ENCODE results near the gene CAPN2. TPM values are rescaled to one million over a fixed set of nuclear protein-coding genes. Genes with fewer than 3 reads are reported as not detected.

The CAPN2 gene
- total RNA-seq, 1 donor from 2014 or later = 391 TPM

- no peaks in the 10 kb centered on the region for H3K27me3 ChIP-seq (ENCODE audit: insufficient read depth, low read length)
- H3K4me1 ChIP-seq (ENCODE audit: insufficient read depth, low read length) = peaks cover 78% of the 10 kb centered on the region
- FAIRE-seq (no peak), DNase-seq (ENCODE audit: low read depth) (no peak)
- TF ChIP-seq EZH2 (IDR thresholded peaks at IDR 0.05; ENCODE audit: insufficient read depth, low read length) (no peak), CTCF (IDR thresholded peaks at IDR 0.05; ENCODE audit: insufficient read depth, low read depth, low read length) (no peak)
- no peak overlapping the region for H2AFZ ChIP-seq (ENCODE audit: low read depth, low read length)
- no peaks in the 10 kb centered on the region for H3K9me3 Mint-ChIP-seq (ENCODE audit: unreplicated experiment)
- H3K9me3 ChIP-seq (ENCODE audit: insufficient read depth, low read depth, low read length) = no peaks in the 10 kb centered on the region
- H3K27ac ChIP-seq (ENCODE audit: low read depth, low read length) = peak overlapping the region; percentile 95
- peak overlapping the region; percentile 97 for H3K9ac ChIP-seq (ENCODE audit: low read length)
- peak overlapping the region; percentile 86 for H3K4me3 Mint-ChIP-seq (ENCODE audit: unreplicated experiment)
- peaks cover 75% of the 10 kb centered on the region for H3K4me1 Mint-ChIP-seq (ENCODE audit: low read depth, unreplicated experiment)
- peak overlapping the region; percentile 98 for H3K4me3 ChIP-seq (ENCODE audit: insufficient read depth, low read depth, low read length)
- peak overlapping the region; percentile 15 for H3K27ac Mint-ChIP-seq (ENCODE audit: unreplicated experiment)
- H3K4me2 ChIP-seq (ENCODE audit: low read length) = peak overlapping the region; percentile 96
- H3K36me3 Mint-ChIP-seq (ENCODE audit: low read depth, unreplicated experiment) = peaks cover 45% of the 10 kb centered on the region
- H4K20me1 ChIP-seq (ENCODE audit: insufficient read depth, low read length) = peaks cover 78% of the 10 kb centered on the region
- no peaks in the 10 kb centered on the region for H3K27me3 Mint-ChIP-seq (ENCODE audit: low read depth, unreplicated experiment)
- peaks cover 40% of the 10 kb centered on the region for H3K36me3 ChIP-seq (ENCODE audit: insufficient read depth, low read length)
- H3K79me2 ChIP-seq (ENCODE audit: insufficient read depth, low read length) = peaks cover 96% of the 10 kb centered on the region
Measured at GRCh38 chr1:223716302-223716862, 4.0 kb downstream of the CAPN2 start.

- H3K9me3 ChIP-seq (ENCODE audit: insufficient read depth, low read depth, low read length) = no peaks in the 10 kb centered on the region
- H3K27me3 Mint-ChIP-seq (ENCODE audit: low read depth, unreplicated experiment) = no peaks in the 10 kb centered on the region
- no peaks in the 10 kb centered on the region for H3K27me3 ChIP-seq (ENCODE audit: insufficient read depth, low read length)
Measured at GRCh38 chr1:223717123-223717522, 4.8 kb downstream of the CAPN2 start.

More at GRCh38 chr1:223717123-223717522, 4.8 kb downstream of the CAPN2 start:
- Mint-ChIP-seq H3K9me3 (ENCODE audit: unreplicated experiment) (no peaks in the 10 kb centered on the region), H3K4me3 (ENCODE audit: unreplicated experiment) (no peak overlapping the region), H3K27ac (ENCODE audit: unreplicated experiment) (peak overlapping the region; percentile 70), H3K36me3 (ENCODE audit: low read depth, unreplicated experiment) (peaks cover 48% of the 10 kb centered on the region), H3K4me1 (ENCODE audit: low read depth, unreplicated experiment) (peaks cover 77% of the 10 kb centered on the region)
- TF ChIP-seq EZH2 (IDR thresholded peaks at IDR 0.05; ENCODE audit: insufficient read depth, low read length) (no peak), CTCF (IDR thresholded peaks at IDR 0.05; ENCODE audit: insufficient read depth, low read depth, low read length) (no peak)
- FAIRE-seq = no peak
- H3K79me2 ChIP-seq (ENCODE audit: insufficient read depth, low read length) = peaks cover 96% of the 10 kb centered on the region
- no peak for DNase-seq (ENCODE audit: low read depth)
- peaks cover 84% of the 10 kb centered on the region for H4K20me1 ChIP-seq (ENCODE audit: insufficient read depth, low read length)
- peak overlapping the region; percentile 0 for H3K27ac ChIP-seq (ENCODE audit: low read depth, low read length)
- no peak overlapping the region for H2AFZ ChIP-seq (ENCODE audit: low read depth, low read length)
- peaks cover 74% of the 10 kb centered on the region for H3K4me1 ChIP-seq (ENCODE audit: insufficient read depth, low read length)
- peaks cover 45% of the 10 kb centered on the region for H3K36me3 ChIP-seq (ENCODE audit: insufficient read depth, low read length)
- H3K4me3 ChIP-seq (ENCODE audit: insufficient read depth, low read depth, low read length) = no peak overlapping the region
- peak overlapping the region; percentile 97 for H3K9ac ChIP-seq (ENCODE audit: low read length)
- peak overlapping the region; percentile 96 for H3K4me2 ChIP-seq (ENCODE audit: low read length)

All from astrocyte (in vitro differentiated cells and primary cell).